OCI-LY7 (cell line): ENCODE data around the gene DCUN1D5.
A peak's percentile ranks its signal among the peaks of the same experiment; 100 is the strongest.

Experiments
- CTCF ChIP-seq: fragments of 200-600 bp; sonication (generic); conservative IDR thresholded peaks from 2 replicates; pipeline ENCODE4 v1.5.1; 2014; ENCODE audit warnings: mild to moderate bottlenecking, antibody characterized with exemption, low read length, moderate library complexity, mixed read lengths
- EZH2phosphoT487 ChIP-seq: fragments of 200-600 bp; sonication (generic); IDR thresholded peaks from 2 replicates; pipeline ENCODE4 v1.6.1; 2018; ENCODE audit warnings: low read depth, borderline replicate concordance, mild to moderate bottlenecking, mixed run types, antibody characterized with exemption, low read length, moderate library complexity, mixed read lengths

- TF ChIP-seq CTCF (peak; percentile 85), EZH2phosphoT487 (no peak)
Measured at GRCh38 chr11:103055221-103055890, 36.6 kb downstream of the DCUN1D5 start.
